IPS-18c (cell line): ENCODE data around the gene SPOUT1.
"Not testable (repeated sequence)": the region's sequence is repeated elsewhere in the genome, so short reads cannot be mapped to it uniquely, and the experiment has no call there.

Experiments
- H3K4me3 ChIP-seq: 2 replicates; pipeline ENCODE4 v1.7.0; 2013; ENCODE audit warnings: low read depth, mild to moderate bottlenecking, low read length, moderate library complexity; ENCODE audit not compliant: insufficient read depth
- H3K9me3 ChIP-seq: one replicate; pipeline ENCODE4 v1.6.1; 2013; ENCODE audit warnings: mild to moderate bottlenecking, low read length, moderate library complexity; ENCODE audit not compliant: control insufficient read depth, insufficient read depth

The SPOUT1 gene

DNA sequence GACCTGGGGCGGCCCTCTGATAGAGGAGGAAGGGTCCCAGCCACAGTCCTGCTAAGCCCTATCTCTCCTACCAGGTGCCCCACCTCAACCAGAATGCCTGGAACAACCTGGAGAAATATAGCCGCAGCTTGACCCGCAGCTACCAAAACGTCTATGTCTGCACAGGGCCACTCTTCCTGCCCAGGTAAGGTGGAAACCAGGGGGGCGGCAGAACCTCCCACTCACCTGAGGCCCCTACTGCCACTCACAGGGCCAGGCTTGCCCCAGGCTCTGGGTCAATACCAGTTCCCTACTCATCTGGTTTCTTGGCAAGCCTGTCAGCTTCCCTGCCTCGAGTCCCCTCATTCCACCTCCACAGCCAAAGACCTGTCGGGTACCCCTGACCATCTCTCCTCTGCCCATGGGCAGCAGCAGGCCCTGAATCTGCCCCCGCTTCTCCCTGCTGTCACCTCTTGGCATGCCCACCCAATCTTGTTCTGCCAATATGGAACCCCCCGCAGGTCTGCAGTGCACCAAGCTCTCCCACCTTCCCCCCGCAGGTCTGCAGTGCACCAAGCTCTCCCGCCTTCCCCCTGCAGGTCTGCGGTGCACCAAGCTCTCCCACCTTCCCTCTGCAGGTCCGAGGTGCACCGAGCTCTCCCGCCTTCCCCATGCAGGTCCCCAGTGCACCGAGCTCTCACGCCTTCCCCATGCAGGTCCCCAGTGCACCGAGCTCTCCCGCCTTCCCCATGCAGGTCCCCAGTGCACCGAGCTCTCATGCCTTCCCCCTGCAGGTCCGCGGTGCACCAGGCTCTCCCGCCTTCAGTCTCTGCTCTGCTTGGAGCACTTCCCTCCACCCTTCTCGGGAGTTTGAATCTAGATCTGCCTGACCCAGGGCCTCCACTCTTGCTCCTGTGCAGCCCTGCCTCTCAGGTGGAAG lies 8.7 kb downstream of the SPOUT1 start:
- no peak overlapping the region for H3K4me3 ChIP-seq
- H3K9me3 ChIP-seq = no peaks in the 10 kb centered on the region

DNA sequence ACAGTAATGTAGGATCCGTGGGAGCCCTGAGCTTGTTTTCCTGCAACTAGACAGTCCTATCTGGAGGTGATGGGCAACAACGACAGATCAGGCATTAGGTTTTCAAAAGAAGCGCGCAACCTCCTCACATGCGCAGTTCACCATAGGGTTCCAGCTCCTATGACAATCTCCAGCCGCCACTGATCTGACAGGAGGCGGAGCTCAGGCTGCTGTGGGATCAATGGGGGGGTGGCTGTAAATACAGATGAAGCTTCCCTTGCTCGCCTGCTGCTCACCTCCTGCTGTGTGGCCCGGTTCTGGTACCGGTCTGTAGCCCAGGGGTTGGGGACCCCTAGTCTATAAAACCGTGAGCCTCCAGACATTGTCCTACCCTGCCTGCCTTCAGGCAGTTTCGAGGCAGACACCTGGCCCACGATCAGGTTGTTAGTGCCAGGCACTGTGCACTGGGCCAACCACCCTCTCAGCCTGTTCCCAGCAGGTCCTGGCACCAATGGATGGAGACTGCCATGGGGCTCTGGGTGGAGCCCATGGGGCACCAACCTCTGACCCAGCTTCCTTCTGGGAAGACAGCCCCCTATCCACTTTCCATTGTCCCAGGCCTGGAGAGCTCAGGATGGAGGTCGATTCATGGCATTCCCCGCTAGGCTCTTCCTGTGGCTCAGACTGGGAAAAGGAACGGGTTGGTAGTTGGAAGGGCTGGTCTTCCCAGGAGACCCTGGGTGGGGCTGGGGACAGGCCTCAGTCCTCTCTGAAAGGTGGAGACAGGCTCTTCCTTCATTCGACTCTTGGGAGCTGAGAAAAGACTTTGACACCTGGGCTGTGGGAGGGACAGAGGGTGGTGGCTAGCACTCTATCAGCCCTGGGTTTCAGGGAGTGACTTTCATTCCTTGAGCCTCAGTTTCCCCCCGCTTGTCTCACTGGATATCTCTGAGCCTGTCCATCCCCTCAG lies 9.6 kb downstream of the SPOUT1 start:
- no peaks in the 10 kb centered on the region for H3K9me3 ChIP-seq
- H3K4me3 ChIP-seq = no peak overlapping the region

DNA sequence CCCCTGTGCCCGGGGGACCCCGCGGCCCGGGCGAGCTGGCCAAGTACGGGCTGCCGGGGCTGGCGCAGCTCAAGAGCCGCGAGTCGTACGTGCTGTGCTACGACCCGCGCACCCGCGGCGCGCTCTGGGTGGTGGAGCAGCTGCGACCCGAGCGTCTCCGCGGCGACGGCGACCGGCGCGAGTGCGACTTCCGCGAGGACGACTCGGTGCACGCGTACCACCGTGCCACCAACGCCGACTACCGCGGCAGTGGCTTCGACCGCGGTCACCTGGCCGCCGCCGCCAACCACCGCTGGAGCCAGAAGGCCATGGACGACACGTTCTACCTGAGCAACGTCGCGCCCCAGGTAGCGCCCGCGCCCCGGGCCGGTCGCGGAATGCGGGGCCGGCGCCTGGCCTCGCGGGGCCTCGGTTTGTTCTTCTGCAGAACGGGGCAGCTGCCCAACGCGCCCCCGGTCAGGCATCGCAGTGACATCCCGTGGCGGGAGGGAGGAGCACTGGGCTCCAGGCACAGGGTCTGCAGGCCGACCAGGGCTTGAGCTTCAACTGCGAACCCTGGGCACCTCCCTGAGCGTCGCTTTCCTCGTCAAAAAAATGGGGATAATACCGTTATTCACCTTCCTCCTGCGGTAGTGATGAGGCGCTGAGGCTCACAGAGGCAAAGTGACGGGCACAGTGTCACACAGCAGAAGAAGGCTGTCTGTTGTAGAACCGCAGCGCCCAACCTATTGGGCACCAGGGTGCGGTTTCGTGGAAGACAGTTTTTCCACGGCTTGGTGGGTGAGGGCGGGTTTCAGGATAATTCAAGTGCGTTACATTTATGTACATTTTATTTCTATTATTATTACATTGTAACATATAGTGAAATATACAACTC lies 10.5 kb downstream of the SPOUT1 start:
- H3K9me3 ChIP-seq = no peaks in the 10 kb centered on the region

DNA sequence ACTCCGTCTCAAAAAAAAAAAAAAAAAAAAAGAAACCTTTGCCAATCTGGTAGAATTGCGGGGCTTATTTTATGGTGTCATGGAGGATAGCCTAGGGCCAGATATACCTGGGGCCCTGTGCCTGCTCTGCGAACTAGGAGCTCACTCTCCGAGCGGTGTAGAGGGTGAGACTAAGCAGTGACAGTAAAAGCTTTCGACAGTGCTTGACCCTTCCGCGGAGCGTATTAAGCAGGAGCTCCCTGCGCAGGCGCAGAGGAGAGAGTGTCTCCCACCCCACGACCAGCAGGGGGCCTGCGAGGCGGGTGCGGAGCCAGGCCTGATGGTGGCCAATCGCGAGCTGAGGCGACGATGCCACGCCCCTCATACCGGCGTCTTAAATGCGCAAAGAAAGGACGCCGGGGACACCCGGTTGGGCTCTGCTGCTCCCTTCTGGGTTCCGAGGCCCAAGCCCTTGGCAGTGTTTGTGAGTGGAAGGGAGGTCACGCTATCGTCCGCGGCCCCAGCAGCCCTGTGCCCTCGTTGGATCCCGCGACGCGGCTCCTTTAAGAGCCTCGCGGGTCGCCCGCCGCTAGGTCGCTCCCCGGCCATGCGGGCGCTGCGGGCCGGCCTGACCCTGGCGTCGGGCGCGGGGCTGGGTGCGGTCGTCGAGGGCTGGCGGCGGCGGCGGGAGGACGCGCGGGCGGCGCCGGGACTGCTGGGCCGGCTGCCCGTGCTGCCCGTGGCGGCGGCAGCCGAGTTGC lies 11.3 kb downstream of the SPOUT1 start, which contains the start of gene ENDOG:
Gene ENDOG, plus strand, starts transcription at position 402 of the 740 bp plus-strand sequence. Its CDS starts 185 bp downstream, at position 587.
- Histone ChIP-seq H3K4me3 (peak within 1 kb of the TSS; percentile 56), H3K9me3 (no peaks in the 10 kb centered on the region)

More for the DNA sequence above, 10.5 kb downstream of the SPOUT1 start:
- peak overlapping the region; percentile 56 for H3K4me3 ChIP-seq

DNA sequence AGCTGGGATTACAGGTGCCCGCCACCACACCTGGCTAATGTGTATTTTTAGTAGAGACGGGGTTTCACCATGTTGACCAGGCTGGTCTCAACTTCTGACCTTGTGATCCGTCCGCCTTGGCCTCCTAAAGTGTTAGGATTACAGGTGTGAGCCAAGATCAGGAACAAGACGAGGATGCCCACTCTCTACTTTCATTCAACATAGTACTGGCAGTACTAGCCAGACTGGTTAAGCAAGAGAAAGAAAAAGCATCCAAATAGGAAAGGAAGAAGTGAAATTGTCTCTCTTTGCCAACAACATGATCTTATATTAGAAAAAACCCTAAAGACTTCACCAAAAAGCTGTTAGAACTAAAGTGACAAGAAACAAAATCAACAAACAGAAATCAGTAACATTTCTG lies 18.7 kb downstream of the SPOUT1 start:
- Histone ChIP-seq H3K4me3 (no peak overlapping the region), H3K9me3 (no peaks in the 10 kb centered on the region)

DNA sequence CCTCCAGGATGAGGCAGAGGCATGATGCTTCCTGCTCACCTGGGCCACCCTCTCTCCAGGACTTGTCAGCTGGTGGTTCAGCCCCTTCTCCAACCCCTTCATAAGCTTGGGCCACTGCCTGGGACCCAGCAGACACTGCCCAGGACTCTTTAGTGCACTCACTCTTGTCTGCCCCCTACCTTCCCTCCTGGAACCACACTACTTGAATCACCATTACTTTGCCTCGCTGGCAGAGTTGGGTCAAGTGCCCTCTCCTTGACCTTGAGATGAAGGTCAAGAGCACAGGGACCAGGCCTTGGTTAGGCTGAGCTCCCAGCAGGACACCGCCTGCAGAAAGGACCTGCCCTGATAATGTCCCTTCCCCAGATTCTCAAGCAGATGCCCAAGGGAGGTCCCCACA lies 19.8 kb downstream of the SPOUT1 start:
- no peak overlapping the region for H3K4me3 ChIP-seq
- H3K9me3 ChIP-seq = no peaks in the 10 kb centered on the region

DNA sequence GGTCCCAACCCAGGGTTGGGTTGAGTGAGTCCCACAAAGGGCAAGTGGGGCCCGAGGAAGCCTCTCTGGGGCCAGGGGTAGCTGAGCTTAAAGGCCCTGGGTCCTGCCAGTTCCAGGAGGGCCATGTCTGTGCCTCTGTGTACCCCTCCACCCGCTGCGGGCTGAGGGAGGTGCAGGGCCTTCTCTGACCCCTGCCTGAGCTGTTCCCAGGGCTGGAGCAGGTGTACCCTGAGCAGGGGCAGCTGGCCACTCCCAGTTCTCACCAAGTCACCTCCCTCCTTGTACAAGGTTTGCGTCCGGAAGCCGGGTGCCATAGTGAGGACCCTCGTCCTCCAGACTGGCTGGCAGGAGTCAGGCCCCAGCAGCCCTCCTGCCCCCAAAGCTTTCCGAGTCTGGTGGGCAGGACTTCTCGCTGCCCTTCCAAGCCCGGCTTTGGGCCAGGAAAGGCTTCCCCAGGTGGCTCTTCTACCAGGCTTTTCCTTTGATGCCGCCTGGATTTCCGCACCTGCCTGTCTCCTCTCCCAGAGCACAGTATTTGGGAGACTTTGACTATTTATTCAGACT lies 20.5 kb downstream of the SPOUT1 start:
- Histone ChIP-seq H3K9me3 (no peaks in the 10 kb centered on the region), H3K4me3 (no peak overlapping the region)

DNA sequence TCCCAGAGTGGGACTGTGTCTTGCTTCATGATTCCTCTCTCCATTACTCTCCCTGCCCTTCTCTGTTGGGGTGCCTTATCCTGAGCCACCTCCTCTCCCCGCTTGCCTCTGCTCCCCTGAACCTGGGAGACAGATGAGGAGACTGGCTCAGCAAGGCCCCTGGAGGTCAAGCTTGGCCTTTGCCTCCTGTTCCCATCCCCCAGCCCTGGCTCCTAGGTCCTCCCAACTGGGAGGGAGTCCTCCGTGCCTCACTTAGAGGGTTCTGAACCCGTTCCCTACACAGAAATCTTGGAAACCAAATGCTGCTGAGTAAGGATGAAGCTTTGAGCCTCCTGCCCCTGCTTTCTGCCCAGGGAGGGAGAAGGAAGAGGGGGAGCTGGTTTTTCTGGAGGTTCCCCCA lies 21.1 kb downstream of the SPOUT1 start:
- H3K9me3 ChIP-seq = no peaks in the 10 kb centered on the region

DNA sequence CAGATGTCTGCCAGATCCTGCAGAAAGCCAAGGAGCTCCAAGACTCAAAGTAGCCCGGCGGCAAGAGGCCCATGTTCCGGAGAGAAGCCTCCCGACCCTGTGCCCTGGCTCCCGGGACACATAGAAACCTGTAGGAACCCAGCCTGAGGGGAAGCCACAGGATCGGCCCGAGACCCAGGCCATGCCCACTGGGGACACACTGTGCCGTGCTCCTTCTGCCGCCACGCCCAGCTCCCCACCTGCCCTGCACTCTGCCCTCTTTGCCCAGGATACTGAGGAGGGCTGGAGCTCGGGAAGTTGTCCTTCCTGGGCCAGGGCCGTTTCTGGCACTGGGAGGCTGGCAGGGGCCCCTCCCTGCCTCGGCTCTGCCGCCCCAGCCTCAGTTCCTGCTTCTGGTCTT lies 21.8 kb downstream of the SPOUT1 start:
- Histone ChIP-seq H3K4me3 (no peak overlapping the region), H3K9me3 (no peaks in the 10 kb centered on the region)

More for the DNA sequence above, 21.1 kb downstream of the SPOUT1 start:
- no peak overlapping the region for H3K4me3 ChIP-seq

DNA sequence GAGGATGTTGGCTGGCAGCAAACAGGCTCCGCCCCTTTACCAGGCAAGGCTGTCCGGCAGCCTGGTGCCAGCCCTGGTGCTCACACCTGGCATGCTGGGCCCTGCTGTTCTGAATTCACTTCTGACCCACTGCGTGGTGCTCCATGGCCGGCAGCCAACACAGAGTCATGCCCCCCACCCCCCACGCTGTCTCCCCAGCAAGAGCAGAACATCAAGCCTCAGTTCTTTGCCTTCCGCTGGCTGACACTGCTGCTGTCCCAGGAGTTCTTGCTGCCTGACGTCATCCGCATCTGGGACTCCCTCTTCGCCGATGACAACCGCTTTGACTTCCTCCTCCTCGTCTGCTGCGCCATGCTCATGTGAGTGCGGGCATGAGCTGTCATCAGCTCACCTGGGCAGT lies 23.9 kb downstream of the SPOUT1 start:
- H3K9me3 ChIP-seq = no peaks in the 10 kb centered on the region
- no peak overlapping the region for H3K4me3 ChIP-seq

DNA sequence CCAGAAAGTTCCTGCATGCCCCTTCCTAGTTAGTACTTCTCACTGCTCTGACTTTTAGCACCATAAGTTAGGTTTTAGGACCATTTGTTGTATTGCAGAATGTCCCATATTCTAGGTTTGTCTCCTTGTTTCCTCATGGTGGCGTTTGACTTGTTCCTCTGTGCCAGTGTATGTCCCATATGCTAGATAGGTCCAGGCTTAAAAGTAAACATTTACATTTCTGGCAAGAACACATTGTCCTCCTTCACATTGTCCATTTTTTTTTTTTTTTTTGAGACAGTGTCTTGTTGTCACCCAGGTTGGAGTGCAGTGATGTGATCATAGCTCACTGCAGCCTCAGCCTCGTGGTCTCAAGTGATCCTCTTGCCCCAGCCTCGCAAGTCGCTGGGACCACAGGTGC lies 27.1 kb downstream of the SPOUT1 start:
- H3K9me3 ChIP-seq = no peaks in the 10 kb centered on the region
- no peak overlapping the region for H3K4me3 ChIP-seq

DNA sequence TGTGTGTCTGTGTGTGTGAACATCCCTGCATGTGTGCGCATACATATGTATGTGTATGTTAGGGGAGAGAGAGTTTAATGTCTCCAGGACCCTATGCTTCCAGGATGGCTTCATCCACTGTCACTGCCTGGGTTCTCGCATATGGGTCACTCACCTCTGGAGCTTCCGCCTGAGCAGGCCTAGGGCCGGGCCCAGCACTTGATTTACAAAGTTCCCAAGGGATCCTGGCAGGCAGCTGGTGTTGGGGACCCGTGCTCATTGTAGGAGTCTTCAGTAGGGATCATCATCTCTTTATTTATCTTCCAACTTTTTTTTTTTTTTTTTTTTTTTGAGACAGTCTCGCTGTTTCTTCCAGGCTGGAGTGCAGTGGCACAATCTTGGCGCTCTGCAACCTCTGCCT lies 29.5 kb downstream of the SPOUT1 start:
- no peaks in the 10 kb centered on the region for H3K9me3 ChIP-seq
- H3K4me3 ChIP-seq = no peak overlapping the region

DNA sequence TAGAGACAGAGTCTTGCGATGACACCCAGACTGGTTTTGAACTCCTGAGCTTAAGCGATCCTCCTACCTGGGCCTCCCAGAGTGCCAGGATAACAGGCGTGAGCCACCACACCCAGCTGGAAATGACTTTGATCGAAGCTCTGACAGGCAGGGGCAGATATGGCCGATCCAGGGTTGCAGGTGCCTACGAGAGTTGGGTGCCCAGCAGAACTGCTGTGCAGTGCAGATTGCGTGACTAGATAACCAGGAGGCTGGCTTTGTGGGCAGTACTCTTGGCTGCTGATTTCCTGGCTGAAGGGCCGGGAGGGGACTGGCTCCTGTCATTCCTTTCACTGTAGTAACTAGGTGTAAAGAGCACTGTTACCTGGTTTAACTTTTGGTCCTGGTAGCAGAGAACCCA lies 30.7 kb downstream of the SPOUT1 start:
- Histone ChIP-seq H3K4me3 (no peak overlapping the region), H3K9me3 (no peaks in the 10 kb centered on the region)

DNA sequence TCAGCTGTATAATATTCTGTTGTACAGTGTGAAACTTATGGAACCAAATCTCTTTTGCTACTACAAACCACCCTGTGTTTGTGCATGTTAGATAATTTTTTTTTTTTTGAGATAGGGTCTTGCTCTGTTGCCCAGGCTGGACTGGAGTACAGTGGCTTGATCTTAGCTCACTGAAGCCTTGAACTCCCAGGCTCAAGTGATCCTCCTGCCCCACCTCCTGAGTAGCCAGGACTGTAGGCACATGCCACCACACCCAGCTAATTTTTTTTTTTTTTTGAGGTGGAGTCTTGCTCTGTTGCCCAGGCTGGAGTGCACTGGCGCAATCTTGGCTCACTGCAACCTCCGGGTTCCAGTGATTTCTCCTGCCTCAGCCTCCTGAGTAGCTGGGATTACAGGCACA lies 34.6 kb downstream of the SPOUT1 start:
- not testable (repeated sequence) for H3K4me3 ChIP-seq, H3K9me3 ChIP-seq

DNA sequence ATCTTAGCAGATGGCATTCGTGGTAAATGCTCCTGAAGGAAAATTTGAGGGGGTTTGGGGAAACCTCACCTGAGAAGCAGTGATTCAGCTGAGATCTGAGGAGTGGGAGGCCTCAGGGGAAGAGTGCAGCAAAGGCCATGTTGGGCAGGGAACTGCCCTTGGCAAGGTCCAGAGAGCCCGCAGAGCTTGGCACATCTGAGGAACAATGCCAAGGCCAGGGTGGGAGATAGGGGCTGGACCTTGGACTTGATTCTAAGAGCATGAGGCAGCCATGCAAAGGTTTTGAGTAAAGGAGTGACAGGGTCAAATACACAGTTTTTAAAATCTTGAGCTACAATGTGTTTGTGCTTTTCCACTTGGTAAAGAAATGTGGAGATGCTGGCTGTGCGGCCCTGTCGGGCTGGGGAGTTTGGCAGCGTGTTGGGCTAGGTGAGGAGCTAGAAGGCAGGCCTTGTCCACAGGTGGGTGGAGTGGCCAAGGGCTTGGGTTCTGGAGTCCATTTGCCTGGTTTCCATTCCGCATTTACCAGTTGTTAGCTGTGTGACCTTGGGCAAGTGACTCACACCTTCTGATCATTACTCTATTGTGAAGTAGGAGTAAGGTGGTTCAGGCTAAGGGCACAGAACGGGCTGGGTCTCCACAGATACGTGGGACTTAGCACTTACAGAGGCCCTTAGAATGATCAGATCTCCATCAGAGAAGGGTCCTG lies 36.5 kb downstream of the SPOUT1 start:
- no peaks in the 10 kb centered on the region for H3K9me3 ChIP-seq
- H3K4me3 ChIP-seq = no peak overlapping the region
